ENCODE data around the gene GMNN.

The GMNN gene

GRCh38 chr6:24743265-24743943, 31.3 kb upstream of the GMNN start:
- Histone ChIP-seq H2BK120ac (ENCODE audit: insufficient read depth, low read length, poor library complexity) (no peak overlapping the region), H3K36me3 (ENCODE audit: control insufficient read depth in 1 of 2, insufficient read depth in 2 of 2, low read length in 2 of 2) (no peaks in the 10 kb centered on the region), H3K79me2 (ENCODE audit: control insufficient read depth, insufficient read depth, low read length, poor library complexity) (no peaks in the 10 kb centered on the region), H3K14ac (ENCODE audit: low read length) (no peak overlapping the region), H3K4me3 (ENCODE audit: low read depth, low read length) (no peak overlapping the region), H3K27ac (ENCODE audit: low read depth, low read length) (peak overlapping the region; percentile 73), H3K27me3 (ENCODE audit: insufficient read depth, low read length) (no peaks in the 10 kb centered on the region), H2BK5ac (ENCODE audit: low read depth, low read length, poor library complexity) (no peak overlapping the region), H3K9ac (ENCODE audit: low read length) (no peak overlapping the region), H3K79me1 (ENCODE audit: low read length) (no peaks in the 10 kb centered on the region), H4K91ac (ENCODE audit: low read depth, low read length) (no peak overlapping the region), H3K4me1 (ENCODE audit: control insufficient read depth in 1 of 2, insufficient read depth in 2 of 2, low read length in 2 of 2) (peaks cover 0 to 3% of the 10 kb centered on the region in 2 experiments), H2AK5ac (ENCODE audit: low read length) (no peak overlapping the region), H4K12ac (ENCODE audit: low read depth, low read length) (no peak overlapping the region), H3K18ac (ENCODE audit: low read length) (no peak overlapping the region), H3K23ac (ENCODE audit: low read length) (no peak overlapping the region), H4K8ac (ENCODE audit: low read depth, low read length) (no peak overlapping the region), H3K9me3 (ENCODE audit: insufficient read depth, low read depth, low read length) (no peaks in the 10 kb centered on the region), H2BK12ac (ENCODE audit: low read length) (no peak overlapping the region), H3K4me2 (ENCODE audit: low read length) (no peak overlapping the region), H3K4ac (ENCODE audit: low read depth, low read length) (no peak overlapping the region), H2AFZ (ENCODE audit: insufficient read depth, low read length, poor library complexity) (no peak overlapping the region)
- no CpG with 5 or more reads among the region's 2 CpGs for WGBS (ENCODE audit: extremely low coverage, insufficient coverage, insufficient read length)
- DNase-seq, result peak; percentile 68 to 77

DNA sequence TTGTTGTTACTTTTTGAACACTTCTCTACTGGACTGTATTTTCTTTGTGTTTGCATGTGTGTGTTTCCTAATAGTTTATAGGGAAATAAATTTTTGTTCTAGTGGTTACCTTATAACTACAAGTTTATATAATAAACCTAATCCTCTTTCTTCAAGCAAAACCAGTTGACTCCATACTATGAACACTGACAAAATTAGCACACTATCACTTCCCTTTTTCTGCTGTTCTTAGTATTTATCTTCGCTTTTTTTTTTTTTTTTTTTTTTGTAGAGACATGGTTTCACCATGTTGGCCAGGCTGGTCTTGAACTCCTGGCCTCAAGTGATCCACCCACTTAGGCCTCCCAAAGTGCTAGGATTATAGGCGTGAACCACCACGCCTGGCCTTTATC, 30.8 kb upstream of the GMNN start:
- DNase-seq, result no peak
- Histone ChIP-seq H2BK120ac (ENCODE audit: insufficient read depth, low read length, poor library complexity) (no peak overlapping the region), H2BK12ac (ENCODE audit: low read length) (no peak overlapping the region), H2AK5ac (ENCODE audit: low read length) (no peak overlapping the region), H3K27me3 (ENCODE audit: insufficient read depth, low read length) (no peaks in the 10 kb centered on the region), H3K36me3 (ENCODE audit: control insufficient read depth in 1 of 2, insufficient read depth in 2 of 2, low read length in 2 of 2) (no peaks in the 10 kb centered on the region), H2BK5ac (ENCODE audit: low read depth, low read length, poor library complexity) (no peak overlapping the region), H4K91ac (ENCODE audit: low read depth, low read length) (no peak overlapping the region), H4K8ac (ENCODE audit: low read depth, low read length) (no peak overlapping the region), H3K4me3 (ENCODE audit: low read depth, low read length) (no peak overlapping the region), H3K4ac (ENCODE audit: low read depth, low read length) (no peak overlapping the region), H3K23ac (ENCODE audit: low read length) (no peak overlapping the region), H4K12ac (ENCODE audit: low read depth, low read length) (no peak overlapping the region), H3K79me2 (ENCODE audit: control insufficient read depth, insufficient read depth, low read length, poor library complexity) (no peaks in the 10 kb centered on the region), H3K4me2 (ENCODE audit: low read length) (no peak overlapping the region), H2AFZ (ENCODE audit: insufficient read depth, low read length, poor library complexity) (no peak overlapping the region), H3K9me3 (ENCODE audit: insufficient read depth, low read depth, low read length) (no peaks in the 10 kb centered on the region), H3K27ac (ENCODE audit: low read depth, low read length) (no peak overlapping the region), H3K79me1 (ENCODE audit: low read length) (no peaks in the 10 kb centered on the region), H3K4me1 (ENCODE audit: control insufficient read depth in 1 of 2, insufficient read depth in 2 of 2, low read length in 2 of 2) (peaks cover 0 to 3% of the 10 kb centered on the region in 2 experiments), H3K18ac (ENCODE audit: low read length) (no peak overlapping the region), H3K14ac (ENCODE audit: low read length) (no peak overlapping the region), H3K9ac (ENCODE audit: low read length) (no peak overlapping the region)
- WGBS (ENCODE audit: extremely low coverage, insufficient coverage, insufficient read length), result no CpG with 5 or more reads among the region's 3 CpGs

DNA sequence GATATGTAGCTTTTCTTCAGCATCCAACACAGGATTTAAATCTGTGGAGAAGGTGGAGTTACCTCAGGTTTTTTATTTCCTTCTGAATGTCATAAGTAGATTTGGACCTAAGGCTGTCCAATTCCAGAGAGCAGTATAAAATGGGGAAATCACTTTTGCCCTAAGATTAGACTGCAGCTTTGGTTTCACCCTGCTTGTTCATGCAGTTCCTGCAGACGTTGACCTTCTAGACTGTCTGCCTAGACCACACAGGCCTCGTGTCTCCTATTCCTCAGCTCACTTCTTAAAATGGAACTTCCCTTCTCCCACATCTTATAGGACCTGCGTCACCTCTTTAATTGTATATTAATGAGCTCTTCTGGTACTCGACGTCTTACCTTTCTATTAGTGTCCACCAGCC, 29.8 kb upstream of the GMNN start:
- H3K27ac ChIP-seq (ENCODE audit: low read depth, low read length), result no peak overlapping the region
- H3K9me3 ChIP-seq (ENCODE audit: insufficient read depth, low read depth, low read length), result no peaks in the 10 kb centered on the region
- H4K91ac ChIP-seq (ENCODE audit: low read depth, low read length), result no peak overlapping the region
- H4K8ac ChIP-seq (ENCODE audit: low read depth, low read length), result no peak overlapping the region
- H2AFZ ChIP-seq (ENCODE audit: insufficient read depth, low read length, poor library complexity), result no peak overlapping the region
- peak; percentile 8 to 9 for DNase-seq
- no peaks in the 10 kb centered on the region for H3K79me1 ChIP-seq (ENCODE audit: low read length)
- H2BK12ac ChIP-seq (ENCODE audit: low read length), result no peak overlapping the region
- H3K79me2 ChIP-seq (ENCODE audit: control insufficient read depth, insufficient read depth, low read length, poor library complexity), result no peaks in the 10 kb centered on the region
- H3K9ac ChIP-seq (ENCODE audit: low read length), result no peak overlapping the region
- no peak overlapping the region for H3K14ac ChIP-seq (ENCODE audit: low read length)
- H2BK5ac ChIP-seq (ENCODE audit: low read depth, low read length, poor library complexity), result no peak overlapping the region
- H3K18ac ChIP-seq (ENCODE audit: low read length), result no peak overlapping the region
- peaks cover 0 to 3% of the 10 kb centered on the region in 2 experiments for H3K4me1 ChIP-seq (ENCODE audit: control insufficient read depth in 1 of 2, insufficient read depth in 2 of 2, low read length in 2 of 2)
- no peaks in the 10 kb centered on the region for H3K27me3 ChIP-seq (ENCODE audit: insufficient read depth, low read length)
- no peak overlapping the region for H3K4me2 ChIP-seq (ENCODE audit: low read length)
- no peak overlapping the region for H2AK5ac ChIP-seq (ENCODE audit: low read length)
- no peak overlapping the region for H3K23ac ChIP-seq (ENCODE audit: low read length)
- H3K36me3 ChIP-seq (ENCODE audit: control insufficient read depth in 1 of 2, insufficient read depth in 2 of 2, low read length in 2 of 2), result no peaks in the 10 kb centered on the region
- no peak overlapping the region for H4K12ac ChIP-seq (ENCODE audit: low read depth, low read length)
- H2BK120ac ChIP-seq (ENCODE audit: insufficient read depth, low read length, poor library complexity), result no peak overlapping the region
- H3K4ac ChIP-seq (ENCODE audit: low read depth, low read length), result no peak overlapping the region
- H3K4me3 ChIP-seq (ENCODE audit: low read depth, low read length), result no peak overlapping the region
- WGBS (ENCODE audit: extremely low coverage, insufficient coverage, insufficient read length), result no CpG with 5 or more reads among the region's 5 CpGs

GRCh38 chr6:24749297-24749696, 25.4 kb upstream of the GMNN start:
- Histone ChIP-seq H2BK5ac (ENCODE audit: low read depth, low read length, poor library complexity) (no peak overlapping the region), H3K79me1 (ENCODE audit: low read length) (no peaks in the 10 kb centered on the region), H4K91ac (ENCODE audit: low read depth, low read length) (no peak overlapping the region), H2BK12ac (ENCODE audit: low read length) (no peak overlapping the region), H2AFZ (ENCODE audit: insufficient read depth, low read length, poor library complexity) (no peak overlapping the region), H3K18ac (ENCODE audit: low read length) (no peak overlapping the region), H2AK5ac (ENCODE audit: low read length) (no peak overlapping the region), H3K27me3 (ENCODE audit: insufficient read depth, low read length) (no peaks in the 10 kb centered on the region), H3K14ac (ENCODE audit: low read length) (no peak overlapping the region), H4K12ac (ENCODE audit: low read depth, low read length) (no peak overlapping the region), H3K79me2 (ENCODE audit: control insufficient read depth, insufficient read depth, low read length, poor library complexity) (no peaks in the 10 kb centered on the region), H3K4me2 (ENCODE audit: low read length) (no peak overlapping the region), H3K23ac (ENCODE audit: low read length) (no peak overlapping the region), H3K4me3 (ENCODE audit: low read depth, low read length) (no peak overlapping the region), H3K4ac (ENCODE audit: low read depth, low read length) (no peak overlapping the region), H4K8ac (ENCODE audit: low read depth, low read length) (no peak overlapping the region), H3K36me3 (ENCODE audit: control insufficient read depth in 1 of 2, insufficient read depth in 2 of 2, low read length in 2 of 2) (no peaks in the 10 kb centered on the region), H3K27ac (ENCODE audit: low read depth, low read length) (no peak overlapping the region), H3K9ac (ENCODE audit: low read length) (no peak overlapping the region), H3K4me1 (ENCODE audit: control insufficient read depth in 1 of 2, insufficient read depth in 2 of 2, low read length in 2 of 2) (no peaks in the 10 kb centered on the region), H2BK120ac (ENCODE audit: insufficient read depth, low read length, poor library complexity) (no peak overlapping the region), H3K9me3 (ENCODE audit: insufficient read depth, low read depth, low read length) (no peaks in the 10 kb centered on the region)
- WGBS (ENCODE audit: extremely low coverage, insufficient coverage, insufficient read length), result no CpG with 5 or more reads among the region's 3 CpGs
- DNase-seq, result no peak
